ENCODE data around the gene EDEM3. TPM values are rescaled to one million over a fixed set of nuclear protein-coding genes. Genes with fewer than 3 reads are reported as not detected.

The EDEM3 gene
- total RNA-seq, 1 experiment from 2014 or later, result 10.6 TPM

DNA sequence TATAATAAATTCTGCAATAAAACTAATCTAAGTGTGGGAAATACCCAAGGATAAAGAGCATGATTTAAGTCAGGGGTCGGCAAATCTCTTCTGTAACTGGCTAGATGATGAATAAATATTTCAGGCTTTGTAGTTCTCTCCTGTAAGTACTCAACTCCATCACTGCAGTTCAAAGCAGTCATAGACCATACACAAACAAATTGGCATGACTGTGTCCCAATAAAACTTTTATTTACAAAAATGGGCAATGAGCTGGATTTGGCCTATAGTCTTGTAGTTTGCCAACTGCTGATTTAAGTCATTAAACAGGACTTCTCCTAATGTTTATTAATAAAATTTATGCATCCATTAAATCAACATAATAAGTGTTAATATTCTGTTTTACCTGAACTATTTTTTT lies 49.4 kb downstream of the EDEM3 start:
- TF ChIP-seq ESRRA (CRISPR knock-in tag; IDR thresholded peaks at IDR 0.05; ENCODE audit: borderline replicate concordance) (no peak), GTF2I (CRISPR knock-in tag; conservative IDR thresholded peaks at IDR 0.05) (no peak), RELA (CRISPR knock-in tag; IDR thresholded peaks at IDR 0.05; ENCODE audit: borderline replicate concordance) (no peak), GRHL2 (CRISPR knock-in tag; IDR thresholded peaks at IDR 0.05; ENCODE audit: insufficient replicate concordance, severe bottlenecking) (no peak), MXD4 (CRISPR knock-in tag; IDR thresholded peaks at IDR 0.05; ENCODE audit: borderline replicate concordance) (no peak), SOX15 (CRISPR knock-in tag; IDR thresholded peaks at IDR 0.05) (no peak), CBFB (CRISPR knock-in tag; IDR thresholded peaks at IDR 0.05; ENCODE audit: low read depth) (no peak), IRF2 (CRISPR knock-in tag; IDR thresholded peaks at IDR 0.05; ENCODE audit: borderline replicate concordance, low read depth) (no peak)
- TF ChIP-seq, protein P1, sequence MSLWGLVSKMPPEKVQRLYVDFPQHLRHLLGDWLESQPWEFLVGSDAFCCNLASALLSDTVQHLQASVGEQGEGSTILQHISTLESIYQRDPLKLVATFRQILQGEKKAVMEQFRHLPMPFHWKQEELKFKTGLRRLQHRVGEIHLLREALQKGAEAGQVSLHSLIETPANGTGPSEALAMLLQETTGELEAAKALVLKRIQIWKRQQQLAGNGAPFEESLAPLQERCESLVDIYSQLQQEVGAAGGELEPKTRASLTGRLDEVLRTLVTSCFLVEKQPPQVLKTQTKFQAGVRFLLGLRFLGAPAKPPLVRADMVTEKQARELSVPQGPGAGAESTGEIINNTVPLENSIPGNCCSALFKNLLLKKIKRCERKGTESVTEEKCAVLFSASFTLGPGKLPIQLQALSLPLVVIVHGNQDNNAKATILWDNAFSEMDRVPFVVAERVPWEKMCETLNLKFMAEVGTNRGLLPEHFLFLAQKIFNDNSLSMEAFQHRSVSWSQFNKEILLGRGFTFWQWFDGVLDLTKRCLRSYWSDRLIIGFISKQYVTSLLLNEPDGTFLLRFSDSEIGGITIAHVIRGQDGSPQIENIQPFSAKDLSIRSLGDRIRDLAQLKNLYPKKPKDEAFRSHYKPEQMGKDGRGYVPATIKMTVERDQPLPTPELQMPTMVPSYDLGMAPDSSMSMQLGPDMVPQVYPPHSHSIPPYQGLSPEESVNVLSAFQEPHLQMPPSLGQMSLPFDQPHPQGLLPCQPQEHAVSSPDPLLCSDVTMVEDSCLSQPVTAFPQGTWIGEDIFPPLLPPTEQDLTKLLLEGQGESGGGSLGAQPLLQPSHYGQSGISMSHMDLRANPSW (CRISPR knock-in tag; conservative IDR thresholded peaks at IDR 0.05; ENCODE audit: low read depth), result no peak
- TF ChIP-seq, protein P2, sequence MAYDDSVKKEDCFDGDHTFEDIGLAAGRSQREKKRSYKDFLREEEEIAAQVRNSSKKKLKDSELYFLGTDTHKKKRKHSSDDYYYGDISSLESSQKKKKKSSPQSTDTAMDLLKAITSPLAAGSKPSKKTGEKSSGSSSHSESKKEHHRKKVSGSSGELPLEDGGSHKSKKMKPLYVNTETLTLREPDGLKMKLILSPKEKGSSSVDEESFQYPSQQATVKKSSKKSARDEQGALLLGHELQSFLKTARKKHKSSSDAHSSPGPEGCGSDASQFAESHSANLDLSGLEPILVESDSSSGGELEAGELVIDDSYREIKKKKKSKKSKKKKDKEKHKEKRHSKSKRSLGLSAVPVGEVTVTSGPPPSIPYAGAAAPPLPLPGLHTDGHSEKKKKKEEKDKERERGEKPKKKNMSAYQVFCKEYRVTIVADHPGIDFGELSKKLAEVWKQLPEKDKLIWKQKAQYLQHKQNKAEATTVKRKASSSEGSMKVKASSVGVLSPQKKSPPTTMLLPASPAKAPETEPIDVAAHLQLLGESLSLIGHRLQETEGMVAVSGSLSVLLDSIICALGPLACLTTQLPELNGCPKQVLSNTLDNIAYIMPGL (CRISPR knock-in tag; IDR thresholded peaks at IDR 0.05), result no peak
- TF ChIP-seq, protein P3, sequence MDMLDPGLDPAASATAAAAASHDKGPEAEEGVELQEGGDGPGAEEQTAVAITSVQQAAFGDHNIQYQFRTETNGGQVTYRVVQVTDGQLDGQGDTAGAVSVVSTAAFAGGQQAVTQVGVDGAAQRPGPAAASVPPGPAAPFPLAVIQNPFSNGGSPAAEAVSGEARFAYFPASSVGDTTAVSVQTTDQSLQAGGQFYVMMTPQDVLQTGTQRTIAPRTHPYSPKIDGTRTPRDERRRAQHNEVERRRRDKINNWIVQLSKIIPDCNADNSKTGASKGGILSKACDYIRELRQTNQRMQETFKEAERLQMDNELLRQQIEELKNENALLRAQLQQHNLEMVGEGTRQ (CRISPR knock-in tag; IDR thresholded peaks at IDR 0.05), result no peak
- TF ChIP-seq, protein P4, sequence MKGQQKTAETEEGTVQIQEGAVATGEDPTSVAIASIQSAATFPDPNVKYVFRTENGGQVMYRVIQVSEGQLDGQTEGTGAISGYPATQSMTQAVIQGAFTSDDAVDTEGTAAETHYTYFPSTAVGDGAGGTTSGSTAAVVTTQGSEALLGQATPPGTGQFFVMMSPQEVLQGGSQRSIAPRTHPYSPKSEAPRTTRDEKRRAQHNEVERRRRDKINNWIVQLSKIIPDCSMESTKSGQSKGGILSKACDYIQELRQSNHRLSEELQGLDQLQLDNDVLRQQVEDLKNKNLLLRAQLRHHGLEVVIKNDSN (CRISPR knock-in tag; IDR thresholded peaks at IDR 0.05), result no peak
- TF ChIP-seq, protein P5, sequence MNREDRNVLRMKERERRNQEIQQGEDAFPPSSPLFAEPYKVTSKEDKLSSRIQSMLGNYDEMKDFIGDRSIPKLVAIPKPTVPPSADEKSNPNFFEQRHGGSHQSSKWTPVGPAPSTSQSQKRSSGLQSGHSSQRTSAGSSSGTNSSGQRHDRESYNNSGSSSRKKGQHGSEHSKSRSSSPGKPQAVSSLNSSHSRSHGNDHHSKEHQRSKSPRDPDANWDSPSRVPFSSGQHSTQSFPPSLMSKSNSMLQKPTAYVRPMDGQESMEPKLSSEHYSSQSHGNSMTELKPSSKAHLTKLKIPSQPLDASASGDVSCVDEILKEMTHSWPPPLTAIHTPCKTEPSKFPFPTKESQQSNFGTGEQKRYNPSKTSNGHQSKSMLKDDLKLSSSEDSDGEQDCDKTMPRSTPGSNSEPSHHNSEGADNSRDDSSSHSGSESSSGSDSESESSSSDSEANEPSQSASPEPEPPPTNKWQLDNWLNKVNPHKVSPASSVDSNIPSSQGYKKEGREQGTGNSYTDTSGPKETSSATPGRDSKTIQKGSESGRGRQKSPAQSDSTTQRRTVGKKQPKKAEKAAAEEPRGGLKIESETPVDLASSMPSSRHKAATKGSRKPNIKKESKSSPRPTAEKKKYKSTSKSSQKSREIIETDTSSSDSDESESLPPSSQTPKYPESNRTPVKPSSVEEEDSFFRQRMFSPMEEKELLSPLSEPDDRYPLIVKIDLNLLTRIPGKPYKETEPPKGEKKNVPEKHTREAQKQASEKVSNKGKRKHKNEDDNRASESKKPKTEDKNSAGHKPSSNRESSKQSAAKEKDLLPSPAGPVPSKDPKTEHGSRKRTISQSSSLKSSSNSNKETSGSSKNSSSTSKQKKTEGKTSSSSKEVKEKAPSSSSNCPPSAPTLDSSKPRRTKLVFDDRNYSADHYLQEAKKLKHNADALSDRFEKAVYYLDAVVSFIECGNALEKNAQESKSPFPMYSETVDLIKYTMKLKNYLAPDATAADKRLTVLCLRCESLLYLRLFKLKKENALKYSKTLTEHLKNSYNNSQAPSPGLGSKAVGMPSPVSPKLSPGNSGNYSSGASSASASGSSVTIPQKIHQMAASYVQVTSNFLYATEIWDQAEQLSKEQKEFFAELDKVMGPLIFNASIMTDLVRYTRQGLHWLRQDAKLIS (CRISPR knock-in tag; IDR thresholded peaks at IDR 0.05; ENCODE audit: borderline replicate concordance), result no peak
- TF ChIP-seq, protein P6, sequence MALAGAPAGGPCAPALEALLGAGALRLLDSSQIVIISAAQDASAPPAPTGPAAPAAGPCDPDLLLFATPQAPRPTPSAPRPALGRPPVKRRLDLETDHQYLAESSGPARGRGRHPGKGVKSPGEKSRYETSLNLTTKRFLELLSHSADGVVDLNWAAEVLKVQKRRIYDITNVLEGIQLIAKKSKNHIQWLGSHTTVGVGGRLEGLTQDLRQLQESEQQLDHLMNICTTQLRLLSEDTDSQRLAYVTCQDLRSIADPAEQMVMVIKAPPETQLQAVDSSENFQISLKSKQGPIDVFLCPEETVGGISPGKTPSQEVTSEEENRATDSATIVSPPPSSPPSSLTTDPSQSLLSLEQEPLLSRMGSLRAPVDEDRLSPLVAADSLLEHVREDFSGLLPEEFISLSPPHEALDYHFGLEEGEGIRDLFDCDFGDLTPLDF (CRISPR knock-in tag; IDR thresholded peaks at IDR 0.05), result no peak
- TF ChIP-seq, protein P7, sequence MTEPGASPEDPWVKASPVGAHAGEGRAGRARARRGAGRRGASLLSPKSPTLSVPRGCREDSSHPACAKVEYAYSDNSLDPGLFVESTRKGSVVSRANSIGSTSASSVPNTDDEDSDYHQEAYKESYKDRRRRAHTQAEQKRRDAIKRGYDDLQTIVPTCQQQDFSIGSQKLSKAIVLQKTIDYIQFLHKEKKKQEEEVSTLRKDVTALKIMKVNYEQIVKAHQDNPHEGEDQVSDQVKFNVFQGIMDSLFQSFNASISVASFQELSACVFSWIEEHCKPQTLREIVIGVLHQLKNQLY (CRISPR knock-in tag; IDR thresholded peaks at IDR 0.05), result no peak
- no peak for ATAC-seq
- no peaks in the 10 kb centered on the region for H3K9me3 Mint-ChIP-seq
- CTCF ChIA-PET, result interaction anchor here (1.6 kb wide), 1 partner anchor 13 kb away, joined by 5 read pairs; no protein-coding TSS in a partner anchor
- no peaks in the 10 kb centered on the region for H3K27me3 Mint-ChIP-seq (ENCODE audit: low read depth)
- H3K36me3 Mint-ChIP-seq, result peaks cover 5% of the 10 kb centered on the region; the same call in 1 of the 2 replicates
- no peaks in the 10 kb centered on the region for H3K4me1 Mint-ChIP-seq
- no peak overlapping the region for H3K4me3 Mint-ChIP-seq
- POLR2A ChIA-PET, result interaction anchor here (0.6 kb wide), 1 partner anchor 576 kb away, joined by 3 read pairs; no protein-coding TSS in a partner anchor
- H3K27ac Mint-ChIP-seq, result no peak overlapping the region
- DNase-seq (ENCODE audit: low spot score), result no peak
